OCI-LY7 (cell line): Measurements from ENCODE around the gene APBB2. TPM values are rescaled to one million over a fixed set of nuclear protein-coding genes. Genes with fewer than 3 reads are reported as not detected.

Experiments
- BruUV-seq: library from RNA; stranded (reverse); fragments of 400-500 nt; replicated peaks from 2 replicates; lab custom pipeline; 2021; lab: Mats Ljungman, UMichigan
- CTCF ChIA-PET: fragments of 300-600 bp; sonication (Branson Sonifier 250); formaldehyde crosslinking; loops from one replicate; lab custom pipeline; 2022; ENCODE audit warnings: antibody characterized with exemption; ENCODE audit not compliant: unreplicated experiment; lab: Charles Lee
- POLR2A ChIA-PET: fragments of 300-600 bp; sonication (Branson Sonifier 250); formaldehyde crosslinking; loops from one replicate; lab custom pipeline; 2022; ENCODE audit warnings: antibody characterized with exemption; lab: Charles Lee
- DNase-seq: peaks from one replicate; pipeline ENCODE4 v3.0.0-alpha.2; 2015; ENCODE audit warnings: low spot score
- H2AFZ ChIP-seq: fragments of 200-600 bp; sonication (generic), shearing (Covaris generic); 2 replicates; pipeline ENCODE4 v1.6.1; 2014; ENCODE audit warnings: mild to moderate bottlenecking, antibody characterized with exemption, low read length, moderate library complexity
- H3K27ac ChIP-seq: fragments of 200-600 bp; sonication (generic); 2 replicates; pipeline ENCODE4 v1.5.1; 2014; ENCODE audit warnings: mixed run types, low read depth, mild to moderate bottlenecking, moderate library complexity, low read length, inconsistent platforms; ENCODE audit not compliant: poor library complexity, severe bottlenecking
- H3K36me3 ChIP-seq: fragments of 200-600 bp; sonication (generic); 2 replicates; pipeline ENCODE4 v1.6.1; 2014; ENCODE audit warnings: mild to moderate bottlenecking, antibody characterized with exemption, low read length, moderate library complexity, mixed read lengths; ENCODE audit not compliant: insufficient read depth
- H3K4me1 ChIP-seq: fragments of 200-600 bp; sonication (generic); 2 replicates; pipeline ENCODE4 v1.5.1; 2014; ENCODE audit warnings: mild to moderate bottlenecking, low read length; ENCODE audit not compliant: insufficient read depth, poor library complexity, severe bottlenecking
- H3K4me2 ChIP-seq: fragments of 200-600 bp; sonication (generic); 2 replicates; pipeline ENCODE4 v1.6.1; 2014; ENCODE audit warnings: mild to moderate bottlenecking, low read length
- H3K4me3 ChIP-seq: fragments of 200-600 bp; sonication (generic); 2 replicates; pipeline ENCODE4 v1.5.1; 2014; ENCODE audit warnings: mild to moderate bottlenecking, low read depth, low read length; ENCODE audit not compliant: poor library complexity, severe bottlenecking
- H3K79me2 ChIP-seq: fragments of 200-600 bp; sonication (generic); 2 replicates; pipeline ENCODE4 v1.6.1; 2016; ENCODE audit warnings: low read depth, mild to moderate bottlenecking, low read length, moderate library complexity, mixed read lengths; ENCODE audit not compliant: insufficient read depth
- H3K9me2 ChIP-seq: fragments of 200-600 bp; sonication (generic); 2 replicates; pipeline ENCODE4 v1.6.1; 2016; ENCODE audit warnings: mild to moderate bottlenecking, low read length, mixed read lengths; ENCODE audit not compliant: insufficient read depth
- H3K9me3 ChIP-seq: fragments of 200-600 bp; sonication (generic); 2 replicates; pipeline ENCODE4 v1.6.1; 2014; ENCODE audit warnings: mild to moderate bottlenecking, mixed run types, low read length, mixed read lengths
- H4K20me1 ChIP-seq: fragments of 200-600 bp; sonication (generic); 2 replicates; pipeline ENCODE4 v1.6.1; 2014; ENCODE audit warnings: mild to moderate bottlenecking, antibody characterized with exemption, low read length, moderate library complexity, mixed read lengths; ENCODE audit not compliant: insufficient read depth
- CTCF ChIP-seq: fragments of 200-600 bp; sonication (generic); conservative IDR thresholded peaks from 2 replicates; pipeline ENCODE4 v1.5.1; 2014; ENCODE audit warnings: mild to moderate bottlenecking, antibody characterized with exemption, low read length, moderate library complexity, mixed read lengths
- EZH2phosphoT487 ChIP-seq: fragments of 200-600 bp; sonication (generic); IDR thresholded peaks from 2 replicates; pipeline ENCODE4 v1.6.1; 2018; ENCODE audit warnings: low read depth, borderline replicate concordance, mild to moderate bottlenecking, mixed run types, antibody characterized with exemption, low read length, moderate library complexity, mixed read lengths
- intact Hi-C: fragments of 100-400 bp; cut with micrococcal nuclease; formaldehyde crosslinking; loops from one replicate; pipeline ENCODE4 v1.10.0; 2022; ENCODE audit not compliant: unreplicated experiment
- total RNA-seq, 2 experiments: library from RNA; depleted of rRNA in 1 of 2; stranded (reverse); fragments of >200 nt in 1 of 2; shearing (Covaris generic) in 1 of 2; gene quantifications; 2 replicates each; pipeline ENCODE4 v1.2.3, GENCODE V29; 2014 to 2022

APBB2 gene
- total RNA-seq, 2 experiments from 2014 or later = 66.4 to 88.5 TPM

- Histone ChIP-seq H4K20me1 (peaks cover 21% of the 10 kb centered on the region; the same call in 1 of the 2 replicates), H3K27ac (peak overlapping the region; percentile 69), H3K36me3 (no peaks in the 10 kb centered on the region), H3K4me3 (peak overlapping the region; percentile 90), H3K9me3 (no peaks in the 10 kb centered on the region), H3K9me2 (no peaks in the 10 kb centered on the region), H3K79me2 (peaks cover 52% of the 10 kb centered on the region), H3K4me2 (peak overlapping the region; percentile 96), H3K4me1 (peaks cover 45% of the 10 kb centered on the region), H2AFZ (0 out of 2 replicates have a peak overlapping the region, but pooled peaks have one; percentile 88)
- BruUV-seq = no TSS peak
- no peak for TF ChIP-seq EZH2phosphoT487
- TF ChIP-seq CTCF = no peak
- peak; percentile 49 for DNase-seq
- CTCF ChIA-PET = interaction anchor here (0.6 to 0.9 kb wide), 4 partner anchors 13 to 238 kb away, joined by 3 read pairs; no protein-coding TSS in a partner anchor
- POLR2A ChIA-PET = interaction anchor here (0.7 to 3.1 kb wide), 8 partner anchors 10 to 481 kb away, joined by 3 to 19 read pairs (median 5); partner anchors contain the start of gene UCHL1
- intact Hi-C loops = loop anchor here (1.0 to 10.0 kb wide), 7 partner anchors 81 to 1021 kb away; no protein-coding TSS in a partner anchor
Measured at GRCh38 chr4:41213625-41214135, 662 bp downstream of the APBB2 start.

DNA sequence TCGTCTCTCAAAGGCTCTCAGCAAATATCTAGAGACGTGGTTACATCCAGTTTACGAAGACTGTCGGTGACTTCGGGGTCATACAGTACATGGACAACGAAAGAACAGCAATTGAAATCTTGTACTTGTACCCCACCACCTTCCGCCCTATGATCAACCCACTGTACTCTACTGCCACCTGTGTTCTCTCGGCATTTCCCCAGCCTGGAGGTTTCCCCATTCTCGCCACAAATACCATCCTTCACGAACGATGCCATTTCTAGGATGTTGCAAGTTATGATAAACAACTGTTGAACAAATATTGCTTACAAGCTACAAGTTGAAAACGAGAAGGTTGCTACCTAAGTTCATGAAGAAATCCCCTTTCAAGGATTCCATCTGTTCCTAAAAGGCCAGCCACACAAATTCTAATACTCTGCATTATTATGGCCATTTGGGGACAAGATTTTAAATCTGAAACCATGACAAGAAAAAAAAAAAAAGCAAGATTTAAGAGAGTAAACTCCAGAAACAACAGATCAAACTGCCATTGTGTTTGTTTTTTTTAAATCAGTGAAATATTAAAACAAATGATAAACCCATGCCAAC lies 1.6 kb downstream of the APBB2 start:
- Histone ChIP-seq H3K4me1 (peaks cover 45% of the 10 kb centered on the region), H3K4me3 (peak overlapping the region; percentile 90), H3K9me3 (no peaks in the 10 kb centered on the region), H3K4me2 (peak overlapping the region; percentile 96), H2AFZ (no peak overlapping the region; the same call in 1 of the 2 replicates), H3K27ac (peak overlapping the region; percentile 69), H4K20me1 (peaks cover 21% of the 10 kb centered on the region; the same call in 1 of the 2 replicates), H3K79me2 (peaks cover 60% of the 10 kb centered on the region), H3K9me2 (no peaks in the 10 kb centered on the region), H3K36me3 (no peaks in the 10 kb centered on the region)
- ChIA-PET CTCF (interaction anchor here (0.6 to 0.7 kb wide), 3 partner anchors 223 to 288 kb away, joined by 3 read pairs; no protein-coding TSS in a partner anchor), POLR2A (interaction anchor here (0.7 to 3.1 kb wide), 14 partner anchors 9 to 480 kb away, joined by 3 to 19 read pairs (median 4); partner anchors contain the start of gene UCHL1)
- BruUV-seq = no TSS peak
- TF ChIP-seq EZH2phosphoT487 = no peak
- peak; percentile 87 for TF ChIP-seq CTCF
- peak; percentile 83 for DNase-seq
- intact Hi-C loops = loop anchor here (1.0 to 10.0 kb wide), 4 partner anchors 80 to 1020 kb away; no protein-coding TSS in a partner anchor
